ENCODE data around the gene TUBB4A. TPM values are rescaled to one million over a fixed set of nuclear protein-coding genes. Genes with fewer than 3 reads are reported as not detected.

The TUBB4A gene
- total and polyA plus RNA-seq, 2 of the 8 experiments (the other 6 are each of a cell fraction or from before 2014, with no cell fraction given), result 16.8 to 30.4 TPM

- TF ChIP-seq CHD7 (IDR thresholded peaks at IDR 0.05; ENCODE audit: insufficient replicate concordance, low read length), result no peak
- TF ChIP-seq TCF12 (IDR thresholded peaks at IDR 0.05; ENCODE audit: low read depth, low read length), result no peak
- TF ChIP-seq EZH2 (IDR thresholded peaks at IDR 0.05; ENCODE audit: low read depth, low read length, severe bottlenecking), result no peak
- TF ChIP-seq SIN3A (conservative IDR thresholded peaks at IDR 0.05 in 1 of 2, IDR thresholded peaks at IDR 0.05 in 1 of 2; ENCODE audit: low read depth in 1 of 2, low read length in 2 of 2), result no peak
- TF ChIP-seq POLR2A (IDR thresholded peaks at IDR 0.05; ENCODE audit: control extremely low read depth in 1 of 2, low read depth in 2 of 2, low read length in 2 of 2), result no peak
- TF ChIP-seq CHD2 (IDR thresholded peaks at IDR 0.05; ENCODE audit: low read length), result no peak
- no peak for TF ChIP-seq SIX5 (IDR thresholded peaks at IDR 0.05; ENCODE audit: low read depth, low read length)
- no peak for TF ChIP-seq CBX8 (IDR thresholded peaks at IDR 0.05; ENCODE audit: borderline replicate concordance, low read depth, low read length)
- TF ChIP-seq SP2 (IDR thresholded peaks at IDR 0.05; ENCODE audit: low read length), result no peak
Measured at GRCh38 chr19:6473647-6474046, 28.5 kb downstream of the TUBB4A start (continued).

All from H1 (cell line).